Cardiac atrium fibroblast (primary cell): ENCODE measurements around the gene CAPN10. TPM values are rescaled to one million over a fixed set of nuclear protein-coding genes. Genes with fewer than 3 reads are reported as not detected.

Source experiments
- total RNA-seq: library from RNA; depleted of rRNA; stranded (reverse); fragments of >200 nt; gene quantifications from 2 replicates; pipeline ENCODE4 v1.2.3, GENCODE V29; 2015

CAPN10 gene, protein sequence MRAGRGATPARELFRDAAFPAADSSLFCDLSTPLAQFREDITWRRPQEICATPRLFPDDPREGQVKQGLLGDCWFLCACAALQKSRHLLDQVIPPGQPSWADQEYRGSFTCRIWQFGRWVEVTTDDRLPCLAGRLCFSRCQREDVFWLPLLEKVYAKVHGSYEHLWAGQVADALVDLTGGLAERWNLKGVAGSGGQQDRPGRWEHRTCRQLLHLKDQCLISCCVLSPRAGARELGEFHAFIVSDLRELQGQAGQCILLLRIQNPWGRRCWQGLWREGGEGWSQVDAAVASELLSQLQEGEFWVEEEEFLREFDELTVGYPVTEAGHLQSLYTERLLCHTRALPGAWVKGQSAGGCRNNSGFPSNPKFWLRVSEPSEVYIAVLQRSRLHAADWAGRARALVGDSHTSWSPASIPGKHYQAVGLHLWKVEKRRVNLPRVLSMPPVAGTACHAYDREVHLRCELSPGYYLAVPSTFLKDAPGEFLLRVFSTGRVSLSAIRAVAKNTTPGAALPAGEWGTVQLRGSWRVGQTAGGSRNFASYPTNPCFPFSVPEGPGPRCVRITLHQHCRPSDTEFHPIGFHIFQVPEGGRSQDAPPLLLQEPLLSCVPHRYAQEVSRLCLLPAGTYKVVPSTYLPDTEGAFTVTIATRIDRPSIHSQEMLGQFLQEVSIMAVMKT
- total RNA-seq, result 15.9 and 19.7 TPM in 2 replicates

DNA sequence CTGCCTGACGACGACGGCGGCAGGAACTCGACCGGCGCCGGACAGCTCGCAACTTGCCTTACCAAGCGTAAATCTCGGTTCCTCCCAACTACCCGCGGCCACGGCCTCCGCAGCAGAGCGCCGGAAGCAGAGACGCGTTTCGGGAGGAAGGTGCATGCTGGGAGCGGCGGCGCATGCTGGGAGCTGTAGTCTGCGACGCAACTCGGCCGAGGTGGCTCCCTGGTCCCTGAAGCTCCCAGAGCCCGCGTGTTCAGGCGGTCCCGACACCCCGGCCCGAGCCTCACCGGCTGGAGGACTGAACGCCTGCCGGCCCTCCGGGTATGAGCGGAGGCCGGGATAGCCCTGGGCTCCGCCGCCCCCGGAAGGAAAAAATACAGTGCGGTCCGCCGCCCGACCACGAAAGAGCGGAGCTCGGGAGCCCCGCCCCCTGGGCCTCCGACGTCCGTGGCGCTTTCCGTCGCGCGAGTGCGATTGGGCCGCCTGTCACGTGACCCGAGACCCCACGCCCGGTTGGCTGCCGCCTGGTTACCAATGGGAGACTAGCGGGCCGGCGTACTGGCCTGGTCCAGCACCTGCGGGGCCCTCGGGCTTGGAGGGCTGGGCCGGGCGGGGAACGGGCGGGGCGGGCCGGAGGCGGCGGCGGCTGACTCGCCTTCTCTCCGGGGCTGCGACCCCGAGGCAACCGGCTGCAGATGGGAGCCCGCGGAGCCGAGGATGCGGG is at the start of gene CAPN10:
TSS of gene CAPN10 (plus strand) at position 537 of the 721 bp plus-strand sequence. CDS start at position 715, 178 bp downstream.

GRCh38 chr2:240557808-240558207 is 28.7 kb upstream of the CAPN10 start, which contains the start of gene ANKMY1:
Gene ANKMY1 (minus strand): TSS chr2:240557988. CDS start chr2:240557335, 653 bp downstream.

GRCh38 chr2:240560084-240560479 is 26.5 kb upstream of the CAPN10 start, which contains the start of gene DUSP28:
Gene DUSP28 (plus strand): TSS chr2:240560357. CDS start chr2:240560685, 328 bp downstream.

DNA sequence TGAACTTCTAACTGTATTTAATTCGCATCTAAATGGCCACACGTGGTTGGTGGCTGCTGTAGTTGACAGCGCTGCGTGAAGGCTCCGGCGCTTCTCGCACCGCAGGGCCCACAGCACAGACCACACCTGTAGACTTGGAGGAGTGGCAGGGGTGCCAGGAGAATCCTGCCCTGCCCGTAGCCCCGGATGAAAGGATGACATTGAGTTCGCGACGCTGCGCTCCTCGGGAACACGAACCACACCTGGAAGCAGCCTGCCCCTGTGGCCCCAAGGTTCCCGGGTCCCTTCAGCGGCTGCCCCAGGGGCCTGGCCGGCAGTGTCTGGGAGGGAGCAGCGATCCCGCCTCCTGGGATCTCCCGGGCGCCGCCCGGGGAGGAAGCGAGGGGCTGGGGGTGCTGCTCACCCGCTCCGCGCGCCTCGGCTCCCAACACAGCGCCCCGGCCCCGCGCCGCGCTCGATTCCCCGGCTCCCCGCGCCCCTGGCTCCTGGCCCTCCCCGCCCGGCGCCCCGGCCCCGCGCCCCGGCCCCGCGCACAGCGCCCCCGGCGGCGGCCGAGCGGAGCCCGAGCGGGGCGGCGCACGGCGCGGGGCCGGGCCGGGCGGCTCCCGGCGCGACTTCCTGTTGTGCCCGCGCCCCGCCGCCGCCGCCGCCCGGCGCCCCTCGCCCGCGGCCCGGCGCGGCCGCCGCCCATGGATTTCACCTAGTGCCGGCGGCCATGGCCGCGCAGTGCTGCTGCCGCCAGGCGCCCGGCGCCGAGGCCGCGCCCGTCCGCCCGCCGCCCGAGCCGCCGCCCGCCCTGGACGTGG is 18.5 kb upstream of the CAPN10 start, which contains the start of gene RNPEPL1:
TSS of gene RNPEPL1 (plus strand) at position 613 of the 806 bp plus-strand sequence. CDS start at position 716, 103 bp downstream.

DNA sequence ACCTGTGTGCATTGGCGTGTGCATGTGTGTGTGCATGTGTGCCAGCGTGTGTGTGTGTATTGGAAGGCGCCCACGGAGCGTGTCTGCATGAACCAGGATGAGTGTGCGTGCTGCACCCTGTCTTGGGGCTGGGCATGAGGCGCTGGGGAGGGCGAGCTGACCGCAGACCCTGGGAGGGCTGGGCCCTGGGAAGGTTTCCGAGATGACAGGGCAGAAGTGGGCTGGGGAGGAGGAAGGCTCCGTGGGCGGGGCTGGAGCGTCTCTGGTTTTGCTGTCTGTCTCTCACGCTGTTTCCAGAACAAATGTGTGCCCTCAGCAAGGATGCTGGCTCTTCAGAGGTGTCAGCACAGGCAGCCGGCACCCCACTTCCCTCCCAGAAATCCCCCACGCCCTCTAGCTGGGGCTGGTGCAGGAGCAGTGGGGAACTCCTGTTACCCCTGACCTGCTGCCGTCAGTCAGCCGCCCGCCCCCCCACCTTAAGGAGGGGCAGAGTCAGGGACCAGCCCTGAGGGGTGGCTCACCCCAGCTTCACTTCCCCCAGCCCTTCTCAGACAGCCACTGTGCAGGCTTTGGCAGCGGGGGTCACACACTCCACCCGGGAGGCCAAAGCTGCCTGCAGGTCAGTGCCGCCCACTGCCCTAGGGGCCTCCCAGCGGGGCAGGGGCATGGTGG is 38.6 kb downstream of the CAPN10 start, which contains the start of gene GPR35:
TSS of gene GPR35 (plus strand) at position 531 of the 672 bp plus-strand sequence. CDS start 4,473 bp downstream, outside the sequence.

Other genes with a start within 250 kb of the CAPN10 start
- gene GPC1, start 151.1 kb upstream of the CAPN10 start, total RNA-seq, result 213 and 270 TPM in 2 replicates
- gene ANKMY1, start 28.7 kb upstream of the CAPN10 start, total RNA-seq, result 6.3 and 11.2 TPM in 2 replicates
- gene DUSP28, start 26.4 kb upstream of the CAPN10 start, total RNA-seq, result 2.8 and 2.9 TPM in 2 replicates
- gene RNPEPL1, start 18.2 kb upstream of the CAPN10 start, total RNA-seq, result 19.7 and 24.0 TPM in 2 replicates
- not detected in 2 replicates for gene GPR35, start 38.7 kb downstream of the CAPN10 start, total RNA-seq
- not detected in 2 replicates for gene AQP12B, start 96.2 kb downstream of the CAPN10 start, total RNA-seq
- gene AQP12A, start 105.1 kb downstream of the CAPN10 start, total RNA-seq, result not detected in 2 replicates
- gene KIF1A, start 233.5 kb downstream of the CAPN10 start, total RNA-seq, result not detected in 2 replicates